DOHH2 (cell line): Measurements from ENCODE around the gene PRR18.

Source experiments
- H3F3A ChIP-seq: fragments of 200-600 bp; sonication (generic), shearing (Covaris generic); 2 replicates; pipeline ENCODE4 v1.6.0; 2016; ENCODE audit warnings: antibody characterized with exemption, mild to moderate bottlenecking; ENCODE audit not compliant: control insufficient read depth, insufficient read depth
- H3K27ac ChIP-seq: fragments of 200-600 bp; sonication (generic); 2 replicates; pipeline ENCODE4 v1.5.1; 2014; ENCODE audit warnings: low read depth, mild to moderate bottlenecking, low read length, moderate library complexity
- H3K27me3 ChIP-seq: fragments of 200-600 bp; sonication (generic); 2 replicates; pipeline ENCODE4 v1.6.1; 2014; ENCODE audit warnings: mild to moderate bottlenecking, low read length, mixed read lengths; ENCODE audit not compliant: control insufficient read depth
- H3K36me3 ChIP-seq: fragments of 200-600 bp; sonication (generic); 2 replicates; pipeline ENCODE4 v1.6.1; 2014; ENCODE audit warnings: mild to moderate bottlenecking, low read length, moderate library complexity, mixed read lengths; ENCODE audit not compliant: control insufficient read depth
- H3K4me1 ChIP-seq: fragments of 200-600 bp; sonication (generic); 2 replicates; pipeline ENCODE4 v1.6.1; 2014; ENCODE audit warnings: mild to moderate bottlenecking, low read length, mixed read lengths; ENCODE audit not compliant: control insufficient read depth
- H3K4me2 ChIP-seq: fragments of 200-600 bp; sonication (generic); 2 replicates; pipeline ENCODE4 v1.6.0; 2014; ENCODE audit warnings: mild to moderate bottlenecking, low read length, moderate library complexity
- H3K4me3 ChIP-seq: fragments of 200-600 bp; sonication (generic); 2 replicates; pipeline ENCODE4 v1.5.1; 2014; ENCODE audit warnings: mild to moderate bottlenecking, low read length, mixed read lengths
- H3K79me2 ChIP-seq: fragments of 200-600 bp; sonication (generic); 2 replicates; pipeline ENCODE4 v1.6.1; 2014; ENCODE audit warnings: mild to moderate bottlenecking, low read length, mixed read lengths; ENCODE audit not compliant: control insufficient read depth
- H3K9me2 ChIP-seq: fragments of 200-600 bp; sonication (generic); replicated peaks from 2 replicates; pipeline ENCODE4 v1.6.1; 2014; ENCODE audit warnings: mild to moderate bottlenecking, low read length, mixed read lengths; ENCODE audit not compliant: control insufficient read depth
- H3K9me3 ChIP-seq: fragments of 200-600 bp; sonication (generic); 2 replicates; pipeline ENCODE4 v1.6.1; 2014; ENCODE audit warnings: antibody characterized with exemption, low read length, mixed read lengths; ENCODE audit not compliant: control insufficient read depth, insufficient read depth
- H4K20me1 ChIP-seq: fragments of 200-600 bp; sonication (generic); 2 replicates; pipeline ENCODE4 v1.6.0; 2014; ENCODE audit warnings: low read depth, mild to moderate bottlenecking, antibody characterized with exemption, low read length, moderate library complexity; ENCODE audit not compliant: control insufficient read depth, insufficient read depth
- CTCF ChIP-seq: fragments of 200-600 bp; sonication (generic); IDR thresholded peaks from one replicate; pipeline ENCODE4 v1.5.1; 2014; ENCODE audit warnings: antibody characterized with exemption, mild to moderate bottlenecking, low read depth, low read length; ENCODE audit not compliant: poor library complexity, severe bottlenecking
- EZH2phosphoT487 ChIP-seq: fragments of 200-600 bp; sonication (generic); IDR thresholded peaks from 2 replicates; pipeline ENCODE4 v1.6.1; 2017; ENCODE audit warnings: borderline replicate concordance, mild to moderate bottlenecking, antibody characterized with exemption, low read length, moderate library complexity, mixed read lengths

PRR18 gene

GRCh38 chr6:166317261-166318212 is 9.3 kb upstream of the PRR18 start:
- Histone ChIP-seq H3K4me1 (0 out of 2 replicates have a peak, but pooled peaks cover 3% of the 10 kb centered on the region), H3K9me2 (no peaks in the 10 kb centered on the region), H3K79me2 (no peaks in the 10 kb centered on the region), H3K27me3 (no peaks in the 10 kb centered on the region), H3K4me2 (no peak overlapping the region), H3K36me3 (peaks cover 18% of the 10 kb centered on the region), H4K20me1 (no peaks in the 10 kb centered on the region), H3K9me3 (no peaks in the 10 kb centered on the region), H3F3A (peaks cover 6% of the 10 kb centered on the region; the same call in 1 of the 2 replicates), H3K4me3 (no peak overlapping the region), H3K27ac (no peak overlapping the region)
- TF ChIP-seq CTCF, result no peak
- TF ChIP-seq EZH2phosphoT487, result no peak

- Histone ChIP-seq H3K9me2 (no peaks in the 10 kb centered on the region), H3K9me3 (no peaks in the 10 kb centered on the region), H3K27me3 (no peaks in the 10 kb centered on the region), H3K4me2 (no peak overlapping the region), H3K79me2 (no peaks in the 10 kb centered on the region), H4K20me1 (no peaks in the 10 kb centered on the region), H3K4me3 (no peak overlapping the region), H3K36me3 (peaks cover 5% of the 10 kb centered on the region; the same call in 1 of the 2 replicates), H3F3A (peaks cover 6% of the 10 kb centered on the region; the same call in 1 of the 2 replicates), H3K4me1 (0 out of 2 replicates have a peak, but pooled peaks cover 3% of the 10 kb centered on the region), H3K27ac (no peak overlapping the region)
- TF ChIP-seq EZH2phosphoT487 (no peak), CTCF (no peak)
Observed at GRCh38 chr6:166315436-166315835, 7.2 kb upstream of the PRR18 start.

GRCh38 chr6:166314454-166314853 is 6.3 kb upstream of the PRR18 start:
- Histone ChIP-seq H3F3A (no peaks in the 10 kb centered on the region), H3K9me3 (no peaks in the 10 kb centered on the region), H4K20me1 (no peaks in the 10 kb centered on the region), H3K4me3 (no peak overlapping the region), H3K36me3 (no peaks in the 10 kb centered on the region), H3K27me3 (peaks cover 1% of the 10 kb centered on the region), H3K9me2 (no peaks in the 10 kb centered on the region), H3K27ac (no peak overlapping the region), H3K4me2 (no peak overlapping the region), H3K79me2 (no peaks in the 10 kb centered on the region), H3K4me1 (0 out of 2 replicates have a peak, but pooled peaks cover 3% of the 10 kb centered on the region)
- TF ChIP-seq EZH2phosphoT487, result no peak
- no peak for TF ChIP-seq CTCF
